Stimulated activated CD8-positive, alpha-beta memory T cell treated with anti-CD3 and anti-CD28 coated beads, Interleukin-15, amount 100 ng/mL, for 1 hour (primary cell): ENCODE data around the gene VMAC.

Experiments used
- DNase-seq: peaks from one replicate; pipeline ENCODE4 v3.0.0-alpha.2; 2020; ENCODE audit warnings: low read depth

Gene VMAC

GRCh38 chr19:5931251-5931650 lies 26.6 kb downstream of the VMAC start:
- no peak for DNase-seq

GRCh38 chr19:5932146-5932545 lies 27.5 kb downstream of the VMAC start:
- no peak for DNase-seq

GRCh38 chr19:5932609-5933262 lies 28.1 kb downstream of the VMAC start:
- no peak for DNase-seq

GRCh38 chr19:5933391-5934068 lies 28.9 kb downstream of the VMAC start:
- DNase-seq = no peak

GRCh38 chr19:5934069-5934401 lies 29.4 kb downstream of the VMAC start:
- no peak for DNase-seq

- DNase-seq = no peak
Measured at GRCh38 chr19:5934774-5935472, 30.3 kb downstream of the VMAC start.

GRCh38 chr19:5935473-5936291 lies 31.0 kb downstream of the VMAC start:
- no peak for DNase-seq

- DNase-seq = no peak
Measured at GRCh38 chr19:5936292-5936592, 31.6 kb downstream of the VMAC start.

GRCh38 chr19:5937550-5937949 lies 32.9 kb downstream of the VMAC start:
- no peak for DNase-seq

GRCh38 chr19:5940260-5941208 lies 35.9 kb downstream of the VMAC start:
- DNase-seq = no peak

GRCh38 chr19:5941673-5942072 lies 37.0 kb downstream of the VMAC start:
- no peak for DNase-seq

GRCh38 chr19:5943045-5943444 lies 38.4 kb downstream of the VMAC start:
- DNase-seq = no peak

- no peak for DNase-seq
Measured at GRCh38 chr19:5943623-5944022, 39.0 kb downstream of the VMAC start.

GRCh38 chr19:5947435-5947834 lies 42.8 kb downstream of the VMAC start:
- DNase-seq = no peak

- DNase-seq = no peak
Measured at GRCh38 chr19:5948752-5949564, 44.3 kb downstream of the VMAC start.

GRCh38 chr19:5949792-5950305 lies 45.2 kb downstream of the VMAC start:
- peak; percentile 14 for DNase-seq

GRCh38 chr19:5950741-5951140 lies 46.1 kb downstream of the VMAC start:
- DNase-seq = no peak

GRCh38 chr19:5951338-5951861 lies 46.7 kb downstream of the VMAC start:
- DNase-seq = no peak

- no peak for DNase-seq
Measured at GRCh38 chr19:5952193-5953029, 47.7 kb downstream of the VMAC start.
